ENCODE data around the gene CHRNA10.
"Not testable (repeated sequence)": the region's sequence is repeated elsewhere in the genome, so short reads cannot be mapped to it uniquely, and the experiment has no call there.

Gene CHRNA10

GRCh38 chr11:3665336-3666022, 5.7 kb downstream of the CHRNA10 start:
- DNase-seq (ENCODE audit: low read depth, low spot score): no peak

- DNase-seq (ENCODE audit: low read depth, low spot score): no peak
These were observed 7.1 kb downstream of the CHRNA10 start for GRCh38 chr11:3664032-3664630.

- no peak for DNase-seq (ENCODE audit: low read depth, low spot score)
These were observed 8.3 kb downstream of the CHRNA10 start for GRCh38 chr11:3662856-3663255.

GRCh38 chr11:3660960-3661359, 10.2 kb downstream of the CHRNA10 start:
- no peak for DNase-seq (ENCODE audit: low read depth, low spot score)

- no peak for DNase-seq (ENCODE audit: low read depth, low spot score)
These were observed 11.3 kb downstream of the CHRNA10 start for GRCh38 chr11:3659595-3660515.

GRCh38 chr11:3658252-3658651, 12.9 kb downstream of the CHRNA10 start:
- DNase-seq (ENCODE audit: low read depth, low spot score): no peak

- DNase-seq (ENCODE audit: low read depth, low spot score): not testable (repeated sequence)
These were observed 13.9 kb downstream of the CHRNA10 start for GRCh38 chr11:3657331-3657730.

- DNase-seq (ENCODE audit: low read depth, low spot score): no peak
These were observed 15.6 kb downstream of the CHRNA10 start for GRCh38 chr11:3655547-3655946.

GRCh38 chr11:3652514-3652913, 18.7 kb downstream of the CHRNA10 start:
- not testable (repeated sequence) for DNase-seq (ENCODE audit: low read depth, low spot score)

- not testable (repeated sequence) for DNase-seq (ENCODE audit: low read depth, low spot score)
These were observed 21.8 kb downstream of the CHRNA10 start for GRCh38 chr11:3649374-3649773.

- DNase-seq (ENCODE audit: low read depth, low spot score): not testable (repeated sequence)
These were observed 22.3 kb downstream of the CHRNA10 start for GRCh38 chr11:3648843-3649242.

GRCh38 chr11:3645552-3645951, 25.6 kb downstream of the CHRNA10 start:
- no peak for DNase-seq (ENCODE audit: low read depth, low spot score)

GRCh38 chr11:3644817-3645235, 26.4 kb downstream of the CHRNA10 start, which contains the start of gene ART1:
TSS of gene ART1 (plus strand) at chr11:3645128. CDS start at chr11:3659214, 14,086 bp downstream.
- DNase-seq (ENCODE audit: low read depth, low spot score): no peak

GRCh38 chr11:3643102-3643546, 28.1 kb downstream of the CHRNA10 start:
- not testable (repeated sequence) for DNase-seq (ENCODE audit: low read depth, low spot score)

GRCh38 chr11:3642071-3642951, 28.9 kb downstream of the CHRNA10 start:
- DNase-seq (ENCODE audit: low read depth, low spot score): peak; percentile 89

GRCh38 chr11:3641701-3642070, 29.5 kb downstream of the CHRNA10 start, which contains the start of gene ART5:
TSS of gene ART5 (minus strand) at chr11:3641992. CDS start at chr11:3641862, 130 bp downstream.
- no peak for DNase-seq (ENCODE audit: low read depth, low spot score)

- DNase-seq (ENCODE audit: low read depth, low spot score): no peak
These were observed 30.0 kb downstream of the CHRNA10 start for GRCh38 chr11:3641191-3641590.

GRCh38 chr11:3639841-3640240, 31.3 kb downstream of the CHRNA10 start:
- DNase-seq (ENCODE audit: low read depth, low spot score): no peak

- no peak for DNase-seq (ENCODE audit: low read depth, low spot score)
These were observed 32.7 kb downstream of the CHRNA10 start for GRCh38 chr11:3638513-3638912.

- no peak for DNase-seq (ENCODE audit: low read depth, low spot score)
These were observed 34.0 kb downstream of the CHRNA10 start for GRCh38 chr11:3637201-3637600.

Data from astrocyte of the hippocampus (primary cell).